ENCODE measurements around the gene FBXL17.

Gene FBXL17

GRCh38 chr5:107933326-107933725, 448.6 kb downstream of the FBXL17 start:
- Histone ChIP-seq H3K9me3 (ENCODE audit: control insufficient read depth, insufficient read depth, low read depth, low read length) (no peaks in the 10 kb centered on the region), H3K27ac (ENCODE audit: extremely low read depth, low read depth, low read length) (no peak overlapping the region)
- TF ChIP-seq, protein P1, sequence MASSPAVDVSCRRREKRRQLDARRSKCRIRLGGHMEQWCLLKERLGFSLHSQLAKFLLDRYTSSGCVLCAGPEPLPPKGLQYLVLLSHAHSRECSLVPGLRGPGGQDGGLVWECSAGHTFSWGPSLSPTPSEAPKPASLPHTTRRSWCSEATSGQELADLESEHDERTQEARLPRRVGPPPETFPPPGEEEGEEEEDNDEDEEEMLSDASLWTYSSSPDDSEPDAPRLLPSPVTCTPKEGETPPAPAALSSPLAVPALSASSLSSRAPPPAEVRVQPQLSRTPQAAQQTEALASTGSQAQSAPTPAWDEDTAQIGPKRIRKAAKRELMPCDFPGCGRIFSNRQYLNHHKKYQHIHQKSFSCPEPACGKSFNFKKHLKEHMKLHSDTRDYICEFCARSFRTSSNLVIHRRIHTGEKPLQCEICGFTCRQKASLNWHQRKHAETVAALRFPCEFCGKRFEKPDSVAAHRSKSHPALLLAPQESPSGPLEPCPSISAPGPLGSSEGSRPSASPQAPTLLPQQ (tag by site-specific recombination; IDR thresholded peaks at IDR 0.05): no peak
- TF ChIP-seq ZNF335 (tag by site-specific recombination; conservative IDR thresholded peaks at IDR 0.05): no peak
- TF ChIP-seq ZNF585B (tag by site-specific recombination; IDR thresholded peaks at IDR 0.05): no peak
- TF ChIP-seq ZNF785 (tag by site-specific recombination; IDR thresholded peaks at IDR 0.05): no peak
- TF ChIP-seq ZNF530 (tag by site-specific recombination; IDR thresholded peaks at IDR 0.05; ENCODE audit: low read depth): no peak
- no peak for TF ChIP-seq BCL11A (tag by site-specific recombination; IDR thresholded peaks at IDR 0.05; ENCODE audit: low read depth)
- TF ChIP-seq ZNF341 (tag by site-specific recombination; IDR thresholded peaks at IDR 0.05; ENCODE audit: low read depth): no peak
- TF ChIP-seq ZNF561 (tag by site-specific recombination; IDR thresholded peaks at IDR 0.05; ENCODE audit: borderline replicate concordance): no peak
- TF ChIP-seq ZNF544 (tag by site-specific recombination; IDR thresholded peaks at IDR 0.05): no peak
- TF ChIP-seq ZNF24 (tag by site-specific recombination; IDR thresholded peaks at IDR 0.05): no peak
- TF ChIP-seq HIC1 (tag by site-specific recombination; IDR thresholded peaks at IDR 0.05): no peak
- TF ChIP-seq ZNF23 (tag by site-specific recombination; IDR thresholded peaks at IDR 0.05; ENCODE audit: borderline replicate concordance): no peak

DNA sequence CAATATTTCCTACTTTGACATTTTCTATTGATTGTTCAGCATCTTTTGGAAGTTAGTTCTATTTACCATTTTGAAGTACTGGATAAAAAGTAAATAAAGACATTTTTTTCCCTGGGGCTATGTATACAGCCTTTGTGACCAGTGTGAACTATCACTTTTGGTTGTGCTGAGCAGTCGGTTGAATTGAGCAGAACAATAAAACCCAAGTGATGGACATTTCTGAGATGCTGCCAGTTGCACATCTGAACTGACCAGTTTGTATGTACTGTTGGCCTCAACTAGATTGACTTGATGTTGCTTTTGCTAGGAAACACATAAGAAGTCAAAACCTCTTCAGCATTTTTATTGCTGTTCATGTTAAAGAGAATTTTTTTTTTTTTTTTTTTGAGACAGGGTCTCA, 451.0 kb downstream of the FBXL17 start:
- Histone ChIP-seq H3K4me3 (ENCODE audit: low read depth, low read length) (no peak overlapping the region), H3K4me1 (ENCODE audit: control insufficient read depth, insufficient read depth, low read length) (no peaks in the 10 kb centered on the region), H3K36me3 (ENCODE audit: control insufficient read depth in 2 of 2, insufficient read depth in 1 of 2, low read length in 2 of 2) (no peaks in the 10 kb centered on the region), H3K27ac (ENCODE audit: extremely low read depth, low read depth, low read length) (no peak overlapping the region), H3K9me3 (ENCODE audit: control insufficient read depth, insufficient read depth, low read depth, low read length) (no peaks in the 10 kb centered on the region)
- CTCF ChIA-PET: no interaction called here
- POLR2A ChIA-PET: no interaction called here
- TF ChIP-seq ZNF426 (tag by site-specific recombination; IDR thresholded peaks at IDR 0.05) (no peak), ZNF571 (tag by site-specific recombination; IDR thresholded peaks at IDR 0.05) (no peak), ZBTB20 (tag by site-specific recombination; IDR thresholded peaks at IDR 0.05) (no peak), ZNF433 (tag by site-specific recombination; IDR thresholded peaks at IDR 0.05; ENCODE audit: low read depth) (no peak), KLF1 (tag by site-specific recombination; IDR thresholded peaks at IDR 0.05) (no peak), ZNF521 (tag by site-specific recombination; IDR thresholded peaks at IDR 0.05) (no peak), ZNF350 (tag by site-specific recombination; IDR thresholded peaks at IDR 0.05) (no peak), MYNN (tag by site-specific recombination; IDR thresholded peaks at IDR 0.05; ENCODE audit: borderline replicate concordance) (no peak), ZNF747 (tag by site-specific recombination; IDR thresholded peaks at IDR 0.05) (no peak), INSM2 (tag by site-specific recombination; IDR thresholded peaks at IDR 0.05) (no peak)
- TF ChIP-seq, protein P2, sequence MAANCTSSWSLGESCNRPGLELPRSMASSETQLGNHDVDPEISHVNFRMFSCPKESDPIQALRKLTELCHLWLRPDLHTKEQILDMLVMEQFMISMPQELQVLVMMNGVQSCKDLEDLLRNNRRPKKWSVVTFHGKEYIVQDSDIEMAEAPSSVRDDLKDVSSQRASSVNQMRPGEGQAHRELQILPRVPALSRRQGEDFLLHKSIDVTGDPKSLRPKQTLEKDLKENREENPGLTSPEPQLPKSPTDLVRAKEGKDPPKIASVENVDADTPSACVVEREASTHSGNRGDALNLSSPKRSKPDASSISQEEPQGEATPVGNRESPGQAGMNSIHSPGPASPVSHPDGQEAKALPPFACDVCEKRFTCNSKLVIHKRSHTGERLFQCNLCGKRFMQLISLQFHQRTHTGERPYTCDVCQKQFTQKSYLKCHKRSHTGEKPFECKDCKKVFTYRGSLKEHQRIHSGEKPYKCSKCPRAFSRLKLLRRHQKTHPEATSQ (tag by site-specific recombination; IDR thresholded peaks at IDR 0.05): no peak
- TF ChIP-seq, protein P3, sequence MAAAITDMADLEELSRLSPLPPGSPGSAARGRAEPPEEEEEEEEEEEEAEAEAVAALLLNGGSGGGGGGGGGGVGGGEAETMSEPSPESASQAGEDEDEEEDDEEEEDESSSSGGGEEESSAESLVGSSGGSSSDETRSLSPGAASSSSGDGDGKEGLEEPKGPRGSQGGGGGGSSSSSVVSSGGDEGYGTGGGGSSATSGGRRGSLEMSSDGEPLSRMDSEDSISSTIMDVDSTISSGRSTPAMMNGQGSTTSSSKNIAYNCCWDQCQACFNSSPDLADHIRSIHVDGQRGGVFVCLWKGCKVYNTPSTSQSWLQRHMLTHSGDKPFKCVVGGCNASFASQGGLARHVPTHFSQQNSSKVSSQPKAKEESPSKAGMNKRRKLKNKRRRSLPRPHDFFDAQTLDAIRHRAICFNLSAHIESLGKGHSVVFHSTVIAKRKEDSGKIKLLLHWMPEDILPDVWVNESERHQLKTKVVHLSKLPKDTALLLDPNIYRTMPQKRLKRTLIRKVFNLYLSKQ (tag by site-specific recombination; IDR thresholded peaks at IDR 0.05; ENCODE audit: borderline replicate concordance): no peak
- TF ChIP-seq, protein P4, sequence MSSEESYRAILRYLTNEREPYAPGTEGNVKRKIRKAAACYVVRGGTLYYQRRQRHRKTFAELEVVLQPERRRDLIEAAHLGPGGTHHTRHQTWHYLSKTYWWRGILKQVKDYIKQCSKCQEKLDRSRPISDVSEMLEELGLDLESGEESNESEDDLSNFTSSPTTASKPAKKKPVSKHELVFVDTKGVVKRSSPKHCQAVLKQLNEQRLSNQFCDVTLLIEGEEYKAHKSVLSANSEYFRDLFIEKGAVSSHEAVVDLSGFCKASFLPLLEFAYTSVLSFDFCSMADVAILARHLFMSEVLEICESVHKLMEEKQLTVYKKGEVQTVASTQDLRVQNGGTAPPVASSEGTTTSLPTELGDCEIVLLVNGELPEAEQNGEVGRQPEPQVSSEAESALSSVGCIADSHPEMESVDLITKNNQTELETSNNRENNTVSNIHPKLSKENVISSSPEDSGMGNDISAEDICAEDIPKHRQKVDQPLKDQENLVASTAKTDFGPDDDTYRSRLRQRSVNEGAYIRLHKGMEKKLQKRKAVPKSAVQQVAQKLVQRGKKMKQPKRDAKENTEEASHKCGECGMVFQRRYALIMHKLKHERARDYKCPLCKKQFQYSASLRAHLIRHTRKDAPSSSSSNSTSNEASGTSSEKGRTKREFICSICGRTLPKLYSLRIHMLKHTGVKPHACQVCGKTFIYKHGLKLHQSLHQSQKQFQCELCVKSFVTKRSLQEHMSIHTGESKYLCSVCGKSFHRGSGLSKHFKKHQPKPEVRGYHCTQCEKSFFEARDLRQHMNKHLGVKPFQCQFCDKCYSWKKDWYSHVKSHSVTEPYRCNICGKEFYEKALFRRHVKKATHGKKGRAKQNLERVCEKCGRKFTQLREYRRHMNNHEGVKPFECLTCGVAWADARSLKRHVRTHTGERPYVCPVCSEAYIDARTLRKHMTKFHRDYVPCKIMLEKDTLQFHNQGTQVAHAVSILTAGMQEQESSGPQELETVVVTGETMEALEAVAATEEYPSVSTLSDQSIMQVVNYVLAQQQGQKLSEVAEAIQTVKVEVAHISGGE (tag by site-specific recombination; conservative IDR thresholded peaks at IDR 0.05; ENCODE audit: low read depth): no peak

More at GRCh38 chr5:107933326-107933725, 448.6 kb downstream of the FBXL17 start:
- Histone ChIP-seq H3K4me3 (ENCODE audit: low read depth, low read length) (no peak overlapping the region), H3K4me1 (ENCODE audit: control insufficient read depth, insufficient read depth, low read length) (no peaks in the 10 kb centered on the region), H3K36me3 (ENCODE audit: control insufficient read depth in 2 of 2, insufficient read depth in 1 of 2, low read length in 2 of 2) (no peaks in the 10 kb centered on the region)
- ChIA-PET POLR2A (no interaction called here), CTCF (no interaction called here)
